IMR-90 (cell line): Measurements from ENCODE around the gene GAREM2. TPM values are rescaled to one million over a fixed set of nuclear protein-coding genes. Genes with fewer than 3 reads are reported as not detected.

Source experiments
- ATAC-seq: fragments of 200-7000 bp; cut with Tn5 transposase; 2 replicates; pipeline ENCODE4 v1.9.1; 2020; ENCODE audit warnings: low read depth, mild to moderate bottlenecking, moderate library complexity
- BruUV-seq: library from RNA; stranded (reverse); fragments of 400-500 nt; replicated peaks from 2 replicates; lab custom pipeline; 2021; lab: Mats Ljungman, UMichigan
- CTCF ChIA-PET: fragments of 300-600 bp; formaldehyde crosslinking; extraction: SDS; loops from one replicate; lab custom pipeline; 2021; ENCODE audit warnings: antibody characterized with exemption; lab: Yijun Ruan, JAX
- POLR2A ChIA-PET: fragments of 300-600 bp; sonication (Branson Sonifier 250); formaldehyde crosslinking; loops from one replicate; lab custom pipeline; 2022; ENCODE audit warnings: antibody characterized with exemption; ENCODE audit not compliant: unreplicated experiment; lab: Charles Lee
- DNase-seq: peaks from one replicate; pipeline ENCODE4 v3.0.0; 2013
- H2AFZ ChIP-seq: replicated peaks from 2 replicates; pipeline ENCODE3; 2013; ENCODE audit warnings: low read length, mild to moderate bottlenecking; ENCODE audit not compliant: poor library complexity
- H2AK5ac ChIP-seq: 2 replicates; pipeline ENCODE4 v1.6.1; 2013; ENCODE audit warnings: low read depth, low read length, inconsistent platforms
- H2AK9ac ChIP-seq: replicated peaks from 2 replicates; pipeline ENCODE3; 2013; ENCODE audit warnings: mild to moderate bottlenecking, low read depth, low read length, moderate library complexity; ENCODE audit not compliant: poor library complexity
- H2BK120ac ChIP-seq: 2 replicates; pipeline ENCODE4 v1.6.1; 2013; ENCODE audit warnings: low read depth, low read length, inconsistent platforms
- H2BK15ac ChIP-seq: 3 replicates; pipeline ENCODE4 v1.6.1; 2013; ENCODE audit warnings: low read depth, low read length, inconsistent platforms
- H2BK20ac ChIP-seq: 2 replicates; pipeline ENCODE4 v1.6.1; 2013; ENCODE audit warnings: low read depth, mild to moderate bottlenecking, inconsistent platforms, low read length, moderate library complexity
- H2BK5ac ChIP-seq: 2 replicates; pipeline ENCODE4 v1.6.1; 2013; ENCODE audit warnings: mild to moderate bottlenecking, low read depth, low read length, inconsistent platforms; ENCODE audit not compliant: poor library complexity, severe bottlenecking
- H3K14ac ChIP-seq: replicated peaks from 2 replicates; pipeline ENCODE4 v1.6.1; 2013; ENCODE audit warnings: low read depth, low read length, inconsistent platforms
- H3K18ac ChIP-seq: 2 replicates; pipeline ENCODE4 v1.6.1; 2013; ENCODE audit warnings: low read depth, low read length, control low read depth
- H3K23ac ChIP-seq: 2 replicates; pipeline ENCODE4 v1.6.1; 2013; ENCODE audit warnings: low read depth, low read length, inconsistent platforms
- H3K27ac ChIP-seq: 2 replicates; pipeline ENCODE4 v1.5.1; 2013; ENCODE audit warnings: mild to moderate bottlenecking, control low read depth, low read length; ENCODE audit not compliant: insufficient read depth
- H3K27me3 ChIP-seq: 2 replicates; pipeline ENCODE4 v1.6.1; 2013; ENCODE audit warnings: low read length; ENCODE audit not compliant: control insufficient read depth, insufficient read depth
- H3K36me3 ChIP-seq: 2 replicates; pipeline ENCODE4 v1.6.1; 2013; ENCODE audit warnings: low read length, mixed read lengths; ENCODE audit not compliant: control insufficient read depth, insufficient read depth
- H3K4ac ChIP-seq: 2 replicates; pipeline ENCODE4 v1.6.1; 2013; ENCODE audit warnings: low read depth, low read length, inconsistent platforms
- H3K4me1 ChIP-seq: 2 replicates; pipeline ENCODE4 v1.6.1; 2013; ENCODE audit warnings: low read length, mixed read lengths; ENCODE audit not compliant: control insufficient read depth, insufficient read depth
- H3K4me2 ChIP-seq: 2 replicates; pipeline ENCODE4 v1.6.1; 2013; ENCODE audit warnings: low read depth, mild to moderate bottlenecking, control low read depth, low read length, moderate library complexity
- H3K4me3 ChIP-seq: 2 replicates; pipeline ENCODE4 v1.5.1; 2013; ENCODE audit warnings: low read depth, mild to moderate bottlenecking, control low read depth, low read length, moderate library complexity; ENCODE audit not compliant: insufficient read depth
- H3K56ac ChIP-seq: 2 replicates; pipeline ENCODE4 v1.6.1; 2013; ENCODE audit warnings: low read length, inconsistent platforms; ENCODE audit not compliant: insufficient read depth; ENCODE audit errors: extremely low read depth
- H3K79me1 ChIP-seq, 2 experiments: 2 replicates each; pipeline ENCODE4 v1.6.1; 2013; ENCODE audit warnings: low read length in 2 of 2, inconsistent platforms in 1 of 2, low read depth in 1 of 2
- H3K9ac ChIP-seq: 2 replicates; pipeline ENCODE4 v1.6.1; 2013; ENCODE audit warnings: low read depth, low read length, control low read depth
- H3K9me1 ChIP-seq: 2 replicates; pipeline ENCODE4 v1.6.1; 2013; ENCODE audit warnings: low read length, inconsistent platforms; ENCODE audit not compliant: insufficient read depth
- H3K9me3 ChIP-seq: 2 replicates; pipeline ENCODE4 v1.6.1; 2013; ENCODE audit warnings: low read length; ENCODE audit not compliant: control insufficient read depth, insufficient read depth
- H4K20me1 ChIP-seq: 2 replicates; pipeline ENCODE4 v1.6.1; 2013; ENCODE audit warnings: low read length, inconsistent platforms; ENCODE audit not compliant: insufficient read depth
- H4K5ac ChIP-seq: 2 replicates; pipeline ENCODE4 v1.6.1; 2013; ENCODE audit warnings: mild to moderate bottlenecking, low read depth, low read length, control low read depth
- H4K8ac ChIP-seq, 2 experiments: 2 replicates each; pipeline ENCODE4 v1.6.1; 2013; ENCODE audit warnings: low read depth in 2 of 2, low read length in 2 of 2, control low read depth in 1 of 2, inconsistent platforms in 1 of 2
- H4K91ac ChIP-seq: 2 replicates; pipeline ENCODE4 v1.6.1; 2013; ENCODE audit warnings: low read depth, low read length, inconsistent platforms; ENCODE audit not compliant: insufficient read depth
- BHLHE40 ChIP-seq: fragments of 150-350 bp; IDR thresholded peaks from 2 replicates; pipeline ENCODE4 v1.6.1; 2016; ENCODE audit warnings: mild to moderate bottlenecking, low read depth, low read length
- CEBPB ChIP-seq: IDR thresholded peaks from 2 replicates; pipeline ENCODE4 v1.6.1; 2012; ENCODE audit warnings: low read depth, low read length, improper control_type of control experiment
- CHD1 ChIP-seq: IDR thresholded peaks from 2 replicates; pipeline ENCODE4 v1.6.1; 2012; ENCODE audit warnings: low read depth, low read length, improper control_type of control experiment
- FOS ChIP-seq: fragments of 150-350 bp; IDR thresholded peaks from 2 replicates; pipeline ENCODE4 v1.6.1; 2016; ENCODE audit warnings: low read depth, low read length
- MAFK ChIP-seq: IDR thresholded peaks from 2 replicates; pipeline ENCODE4 v1.6.1; 2012; ENCODE audit warnings: low read depth, low read length, improper control_type of control experiment
- MAZ ChIP-seq: IDR thresholded peaks from 2 replicates; pipeline ENCODE4 v1.6.1; 2012; ENCODE audit warnings: low read depth, mild to moderate bottlenecking, low read length, improper control_type of control experiment, moderate library complexity, borderline replicate concordance
- MXI1 ChIP-seq: IDR thresholded peaks from 2 replicates; pipeline ENCODE4 v1.6.1; 2012; ENCODE audit warnings: low read depth, mild to moderate bottlenecking, low read length, moderate library complexity, borderline replicate concordance
- NFE2L2 ChIP-seq: fragments of 150-350 bp; IDR thresholded peaks from 2 replicates; pipeline ENCODE4 v1.6.1; 2016; ENCODE audit warnings: low read depth, mild to moderate bottlenecking, low read length
- POLR2A ChIP-seq: IDR thresholded peaks from 2 replicates; pipeline ENCODE4 v1.6.1; 2012; ENCODE audit warnings: mild to moderate bottlenecking, low read depth, low read length
- RAD21 ChIP-seq: IDR thresholded peaks from 2 replicates; pipeline ENCODE4 v1.6.1; 2012; ENCODE audit warnings: low read length, improper control_type of control experiment
- RCOR1 ChIP-seq: IDR thresholded peaks from 2 replicates; pipeline ENCODE4 v1.6.1; 2012; ENCODE audit warnings: mild to moderate bottlenecking, low read length, improper control_type of control experiment; ENCODE audit not compliant: insufficient replicate concordance
- RFX5 ChIP-seq: IDR thresholded peaks from 2 replicates; pipeline ENCODE4 v1.8.0; 2012; ENCODE audit warnings: low read depth, mild to moderate bottlenecking, low read length, moderate library complexity
- SMC3 ChIP-seq: fragments of 150-350 bp; IDR thresholded peaks from 2 replicates; pipeline ENCODE4 v1.6.1; 2016; ENCODE audit warnings: low read depth, mild to moderate bottlenecking, antibody characterized with exemption, low read length, moderate library complexity
- WGBS, 2 experiments: methylation state at CpG; one replicate each; pipeline versions ENCODE4 v1.1.5 to v1.1.7; 2013; ENCODE audit warnings: missing lambda C conversion rate in 2 of 2; ENCODE audit not compliant: insufficient read length in 1 of 2; ENCODE audit errors: extremely low coverage in 2 of 2; 5-methylcytosine and 5-hydroxymethylcytosine counted together
- dilution Hi-C: fragments of 300-500 bp; cut with HindIII; formaldehyde crosslinking; loops from one replicate; pipeline ENCODE4 v1.14.3; 2018; ENCODE audit warnings: low sequenced_read_pairs; ENCODE audit not compliant: unreplicated experiment
- in situ Hi-C: fragments of 300-500 bp; cut with MboI; formaldehyde crosslinking; loops from 3 replicates; pipeline ENCODE4 v1.14.3; 2019; ENCODE audit warnings: low sequenced_read_pairs, inconsistent platforms, mixed read lengths
- intact Hi-C: fragments of 100-400 bp; cut with micrococcal nuclease; formaldehyde crosslinking; loops from 2 replicates; pipeline ENCODE4 v1.10.0; 2022
- polyA plus RNA-seq, 3 experiments: library from polyadenylated mRNA; depleted of rRNA; stranded (reverse); fragments of >200 nt; gene quantifications; 2 replicates each; pipeline ENCODE4 v1.2.3, GENCODE V29; 2012; ENCODE audit warnings: low replicate concordance in 1 of 3
- total RNA-seq: library from RNA; depleted of rRNA; stranded (reverse); fragments of >200 nt; gene quantifications from 2 replicates; pipeline ENCODE4 v1.2.3, GENCODE V29; 2012
- TF ChIP-seq, protein P1 (sequence below): fragments of 150-350 bp; IDR thresholded peaks from 2 replicates; pipeline ENCODE4 v1.6.1; 2016; ENCODE audit warnings: low read depth, mild to moderate bottlenecking, low read length, moderate library complexity, borderline replicate concordance
- TF ChIP-seq, protein P2 (sequence below): fragments of 150-350 bp; IDR thresholded peaks from 2 replicates; pipeline ENCODE4 v1.6.1; 2017; ENCODE audit warnings: mild to moderate bottlenecking, antibody characterized with exemption, low read length, low read depth

Gene GAREM2
- total and polyA plus RNA-seq, 2 of the 4 experiments (the other 2 are of a cell fraction): 0.36 to 1.8 TPM

DNA sequence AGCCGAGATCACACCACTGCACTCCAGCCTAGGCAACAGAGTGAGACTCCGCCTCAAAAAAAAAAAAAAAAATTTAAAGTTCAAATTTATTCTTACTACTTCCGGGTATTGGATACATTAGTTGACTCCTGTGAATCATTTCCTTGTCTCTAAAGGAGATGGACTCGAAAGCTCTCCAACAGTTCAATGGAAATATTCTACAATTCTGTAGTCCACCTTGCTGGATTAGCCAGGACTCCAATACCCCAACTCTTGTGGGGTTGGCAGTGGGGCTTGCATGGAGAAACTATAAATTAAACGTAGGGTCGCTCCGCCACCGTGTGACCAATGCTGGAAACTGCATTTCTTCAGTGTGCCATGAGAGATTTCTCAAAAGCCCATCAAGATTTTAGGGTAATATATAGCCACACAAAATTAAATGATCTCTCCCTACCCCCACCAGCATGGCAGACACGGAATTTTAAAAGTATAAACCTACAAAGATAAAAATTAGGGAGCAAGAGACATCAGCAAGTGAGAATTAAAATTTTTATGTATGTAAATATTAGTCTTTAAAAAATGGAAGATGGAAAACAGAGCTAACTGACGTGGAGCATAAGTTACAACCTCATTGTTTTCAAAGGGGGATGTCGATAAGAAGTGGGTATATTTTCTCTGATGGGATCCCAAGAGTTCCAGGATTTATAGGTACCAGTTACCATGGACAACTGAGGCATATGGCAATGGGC lies 27.8 kb upstream of the GAREM2 start:
- no peaks in the 10 kb centered on the region for H3K4me1 ChIP-seq
- dilution Hi-C loops: no loop called here
- in situ Hi-C loops: loop anchor here (5.0 to 10.0 kb wide), 2 partner anchors 153 to 290 kb away; no protein-coding TSS in a partner anchor
- H3K4me2 ChIP-seq: no peak overlapping the region
- no peaks in the 10 kb centered on the region for H3K79me1 ChIP-seq
- H3K27me3 ChIP-seq: peaks cover 5% of the 10 kb centered on the region
- H3K9ac ChIP-seq: no peak overlapping the region
- H3K9me1 ChIP-seq: no peaks in the 10 kb centered on the region
- no peak overlapping the region for H3K27ac ChIP-seq
- H3K36me3 ChIP-seq: no peaks in the 10 kb centered on the region
- H2BK15ac ChIP-seq: no peak overlapping the region
- H4K8ac ChIP-seq: no peak overlapping the region
- WGBS, 2 experiments: no CpG with 5 or more reads among the region's 11 CpGs
- CTCF ChIA-PET: interaction anchor here (0.6 to 1.1 kb wide), 6 partner anchors 38 to 467 kb away, joined by 3 to 5 read pairs (median 3); no protein-coding TSS in a partner anchor
- no peak overlapping the region for H3K56ac ChIP-seq
- intact Hi-C loops: loop anchor here (1.0 to 2.0 kb wide), 4 partner anchors 57 to 292 kb away; no protein-coding TSS in a partner anchor
- no peak overlapping the region for H2BK120ac ChIP-seq
- H2BK5ac ChIP-seq: no peak overlapping the region
- H3K4me3 ChIP-seq: no peak overlapping the region
- peak; percentile 55 for DNase-seq
- no peak overlapping the region for H4K91ac ChIP-seq
- H2BK20ac ChIP-seq: no peak overlapping the region
- no peak overlapping the region for H3K23ac ChIP-seq
- no peak overlapping the region for H2AK5ac ChIP-seq
- no peak overlapping the region for H2AFZ ChIP-seq
- POLR2A ChIA-PET: no interaction called here
- H4K20me1 ChIP-seq: no peaks in the 10 kb centered on the region; the same call in 1 of the 2 replicates
- no peak overlapping the region for H4K5ac ChIP-seq
- no TSS peak for BruUV-seq
- no peak overlapping the region for H2AK9ac ChIP-seq
- no peak overlapping the region for H3K14ac ChIP-seq
- ATAC-seq: peak; percentile 84
- H3K9me3 ChIP-seq: no peaks in the 10 kb centered on the region
- no peak overlapping the region for H3K18ac ChIP-seq
- no peak overlapping the region for H3K4ac ChIP-seq
- TF ChIP-seq FOS: no peak
- peak; percentile 94 for TF ChIP-seq SMC3
- TF ChIP-seq, protein P1, sequence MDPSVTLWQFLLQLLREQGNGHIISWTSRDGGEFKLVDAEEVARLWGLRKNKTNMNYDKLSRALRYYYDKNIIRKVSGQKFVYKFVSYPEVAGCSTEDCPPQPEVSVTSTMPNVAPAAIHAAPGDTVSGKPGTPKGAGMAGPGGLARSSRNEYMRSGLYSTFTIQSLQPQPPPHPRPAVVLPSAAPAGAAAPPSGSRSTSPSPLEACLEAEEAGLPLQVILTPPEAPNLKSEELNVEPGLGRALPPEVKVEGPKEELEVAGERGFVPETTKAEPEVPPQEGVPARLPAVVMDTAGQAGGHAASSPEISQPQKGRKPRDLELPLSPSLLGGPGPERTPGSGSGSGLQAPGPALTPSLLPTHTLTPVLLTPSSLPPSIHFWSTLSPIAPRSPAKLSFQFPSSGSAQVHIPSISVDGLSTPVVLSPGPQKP: no peak
- TF ChIP-seq MXI1: no peak
- TF ChIP-seq CHD1: no peak
- TF ChIP-seq RAD21: peak; percentile 83
- TF ChIP-seq RCOR1: no peak
- no peak for TF ChIP-seq NFE2L2
- TF ChIP-seq POLR2A: no peak
- TF ChIP-seq, protein P2, sequence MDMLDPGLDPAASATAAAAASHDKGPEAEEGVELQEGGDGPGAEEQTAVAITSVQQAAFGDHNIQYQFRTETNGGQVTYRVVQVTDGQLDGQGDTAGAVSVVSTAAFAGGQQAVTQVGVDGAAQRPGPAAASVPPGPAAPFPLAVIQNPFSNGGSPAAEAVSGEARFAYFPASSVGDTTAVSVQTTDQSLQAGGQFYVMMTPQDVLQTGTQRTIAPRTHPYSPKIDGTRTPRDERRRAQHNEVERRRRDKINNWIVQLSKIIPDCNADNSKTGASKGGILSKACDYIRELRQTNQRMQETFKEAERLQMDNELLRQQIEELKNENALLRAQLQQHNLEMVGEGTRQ: no peak
- no peak for TF ChIP-seq MAZ
- no peak for TF ChIP-seq CEBPB
- no peak for TF ChIP-seq BHLHE40
- no peak for TF ChIP-seq MAFK
- TF ChIP-seq RFX5: no peak
